OCI-LY3 (cell line): Measurements from ENCODE around the gene SHTN1.

Source experiments
- CTCF ChIP-seq: fragments of 200-600, 300-600 bp; sonication (generic); IDR thresholded peaks from 2 replicates; pipeline ENCODE4 v1.5.1; 2014; ENCODE audit warnings: antibody characterized with exemption, low read length, low read depth
- EZH2phosphoT487 ChIP-seq: fragments of 200-600 bp; shearing (Covaris generic); IDR thresholded peaks from 2 replicates; pipeline ENCODE4 v1.6.1; 2018; ENCODE audit warnings: antibody characterized with exemption, mixed run types, low read depth

- TF ChIP-seq CTCF: no peak
- TF ChIP-seq EZH2phosphoT487: no peak
These were observed 85.3 kb downstream of the SHTN1 start for GRCh38 chr10:116919706-116920105.
